Activated CD8-positive, alpha-beta T cell treated with anti-CD3 and anti-CD28 coated beads, Interleukin-2, amount 10 ng/mL, durations not matched to agents 7 days and 5 days (primary cell): ENCODE results near the gene PYDC1. TPM values are rescaled to one million over a fixed set of nuclear protein-coding genes. Genes with fewer than 3 reads are reported as not detected.
A peak's percentile ranks its signal among the peaks of the same experiment; 100 is the strongest.

ENCODE experiments used
- ATAC-seq: fragments of 150-1000 bp; cut with Tn5 transposase; one replicate; pipeline ENCODE4 v1.10.0; 2021; ENCODE audit warnings: moderate library complexity
- CTCF ChIA-PET: fragments of 350-600 bp; sonication (Branson Sonifier 250); formaldehyde crosslinking; loops from one replicate; lab custom pipeline; 2021; ENCODE audit warnings: antibody characterized with exemption; lab: Charles Lee
- POLR2A ChIA-PET: fragments of 350-600 bp; sonication (Branson Sonifier 250); formaldehyde crosslinking; loops from one replicate; lab custom pipeline; 2021; ENCODE audit warnings: antibody characterized with exemption; lab: Charles Lee
- DNase-seq: peaks from one replicate; pipeline ENCODE4 v3.0.0-alpha.2; 2020
- H3K27ac Mint-ChIP-seq: one replicate; pipeline ENCODE4 v1.8.0; 2021; ENCODE audit warnings: mild to moderate bottlenecking, mixed read lengths
- H3K27me3 Mint-ChIP-seq: one replicate; pipeline ENCODE4 v1.8.0; 2021; ENCODE audit warnings: low read depth, mixed read lengths
- H3K36me3 Mint-ChIP-seq: one replicate; pipeline ENCODE4 v1.8.0; 2021; ENCODE audit warnings: low read depth, mixed read lengths
- H3K4me1 Mint-ChIP-seq: one replicate; pipeline ENCODE4 v1.8.0; 2021; ENCODE audit warnings: low read depth, mixed read lengths
- H3K4me3 Mint-ChIP-seq: one replicate; pipeline ENCODE4 v1.8.0; 2021; ENCODE audit warnings: mild to moderate bottlenecking, mixed read lengths
- H3K9me3 Mint-ChIP-seq: one replicate; pipeline ENCODE4 v1.8.0; 2022; ENCODE audit warnings: mixed read lengths; ENCODE audit not compliant: insufficient read depth
- total RNA-seq, 2 experiments: library from RNA; stranded (reverse); gene quantifications; one replicate each; pipeline ENCODE4 v1.2.3, GENCODE V29; 2021

The PYDC1 gene
- total RNA-seq, 2 experiments from 2014 or later, result not detected

- ATAC-seq (no peak), DNase-seq (no peak)
- peaks cover 19% of the 10 kb centered on the region for H3K4me1 Mint-ChIP-seq
- no peaks in the 10 kb centered on the region for H3K9me3 Mint-ChIP-seq
- no peak overlapping the region for H3K4me3 Mint-ChIP-seq
- ChIA-PET POLR2A (no interaction called here), CTCF (interaction anchor here (1.3 kb wide), 2 partner anchors 114 to 163 kb away, joined by 3 read pairs; no protein-coding TSS in a partner anchor)
- H3K27me3 Mint-ChIP-seq, result peaks cover 47% of the 10 kb centered on the region
- no peaks in the 10 kb centered on the region for H3K36me3 Mint-ChIP-seq
- no peak overlapping the region for H3K27ac Mint-ChIP-seq
Observed at GRCh38 chr16:31219154-31219741, 2.3 kb upstream of the PYDC1 start.

- DNase-seq, result no peak
- H3K27ac Mint-ChIP-seq, result no peak overlapping the region
- ChIA-PET POLR2A (no interaction called here), CTCF (interaction anchor here (0.8 to 1.2 kb wide), 5 partner anchors 14 to 232 kb away, joined by 3 to 5 read pairs (median 4); partner anchors contain the start of genes HSD3B7, PYCARD and ZNF843)
- no peaks in the 10 kb centered on the region for H3K36me3 Mint-ChIP-seq
- H3K9me3 Mint-ChIP-seq, result no peaks in the 10 kb centered on the region
- H3K27me3 Mint-ChIP-seq, result peaks cover 60% of the 10 kb centered on the region
- ATAC-seq, result no peak
- no peak overlapping the region for H3K4me3 Mint-ChIP-seq
- peaks cover 19% of the 10 kb centered on the region for H3K4me1 Mint-ChIP-seq
Observed at GRCh38 chr16:31217136-31217530, 198 bp upstream of the PYDC1 start.

GRCh38 chr16:31215287-31216162 is 1.4 kb downstream of the PYDC1 start:
- ATAC-seq, result peak; percentile 50
- H3K4me1 Mint-ChIP-seq, result peaks cover 27% of the 10 kb centered on the region
- H3K9me3 Mint-ChIP-seq, result no peaks in the 10 kb centered on the region
- POLR2A ChIA-PET, result interaction anchor here (0.9 to 4.7 kb wide), 4 partner anchors 14 to 36 kb away, joined by 3 to 23 read pairs (median 5); partner anchors contain the start of genes FUS and PYCARD
- H3K4me3 Mint-ChIP-seq, result peak overlapping the region; percentile 53
- CTCF ChIA-PET, result interaction anchor here (0.7 to 1.4 kb wide), 4 partner anchors 12 to 245 kb away, joined by 4 read pairs; partner anchors contain the start of genes HSD3B7 and PYCARD
- H3K27me3 Mint-ChIP-seq, result peaks cover 52% of the 10 kb centered on the region
- DNase-seq, result no peak
- H3K27ac Mint-ChIP-seq, result no peak overlapping the region
- no peaks in the 10 kb centered on the region for H3K36me3 Mint-ChIP-seq

GRCh38 chr16:31214708-31215286 is 2.1 kb downstream of the PYDC1 start:
- POLR2A ChIA-PET, result interaction anchor here (0.6 to 4.7 kb wide), 6 partner anchors 11 to 35 kb away, joined by 3 to 23 read pairs (median 4); partner anchors contain the start of genes FUS and PYCARD
- H3K36me3 Mint-ChIP-seq, result no peaks in the 10 kb centered on the region
- DNase-seq (no peak), ATAC-seq (peak; percentile 19)
- H3K27ac Mint-ChIP-seq, result no peak overlapping the region
- H3K4me3 Mint-ChIP-seq, result no peak overlapping the region
- H3K9me3 Mint-ChIP-seq, result no peaks in the 10 kb centered on the region
- CTCF ChIA-PET, result no interaction called here
- peaks cover 31% of the 10 kb centered on the region for H3K4me1 Mint-ChIP-seq
- H3K27me3 Mint-ChIP-seq, result peaks cover 49% of the 10 kb centered on the region

- Mint-ChIP-seq H3K36me3 (no peaks in the 10 kb centered on the region), H3K27me3 (peaks cover 49% of the 10 kb centered on the region), H3K9me3 (no peaks in the 10 kb centered on the region), H3K27ac (no peak within 1 kb of the TSS), H3K4me1 (peaks cover 31% of the 10 kb centered on the region), H3K4me3 (no peak within 1 kb of the TSS)
- DNase-seq, result no peak
- ATAC-seq, result no peak
- ChIA-PET POLR2A (interaction anchor here (0.6 to 4.7 kb wide), 4 partner anchors 11 to 35 kb away, joined by 3 to 23 read pairs (median 3); partner anchors contain the start of genes FUS and PYCARD), CTCF (no interaction called here)
Observed at GRCh38 chr16:31213877-31214707, 2.8 kb downstream of the PYDC1 start, which contains the start of gene TRIM72. TSS of gene TRIM72 (plus strand) at chr16:31214119. CDS start at chr16:31214739, 620 bp downstream.

GRCh38 chr16:31213342-31213741 is 3.6 kb downstream of the PYDC1 start:
- POLR2A ChIA-PET, result interaction anchor here (1.1 to 4.7 kb wide), 2 partner anchors 12 to 34 kb away, joined by 3 to 23 read pairs; partner anchors contain the start of genes FUS and PYCARD
- no peaks in the 10 kb centered on the region for H3K36me3 Mint-ChIP-seq
- H3K4me1 Mint-ChIP-seq, result peaks cover 31% of the 10 kb centered on the region
- H3K4me3 Mint-ChIP-seq, result no peak overlapping the region
- ATAC-seq (no peak), DNase-seq (no peak)
- H3K9me3 Mint-ChIP-seq, result no peaks in the 10 kb centered on the region
- peaks cover 43% of the 10 kb centered on the region for H3K27me3 Mint-ChIP-seq
- H3K27ac Mint-ChIP-seq, result no peak overlapping the region
- CTCF ChIA-PET, result interaction anchor here (2.5 kb wide), 1 partner anchor 11 kb away, joined by 11 read pairs; the partner anchor contains the start of gene PYCARD

GRCh38 chr16:31206776-31207175 is 10.2 kb downstream of the PYDC1 start:
- Mint-ChIP-seq H3K27ac (no peak overlapping the region), H3K4me1 (peaks cover 35% of the 10 kb centered on the region), H3K9me3 (no peaks in the 10 kb centered on the region), H3K27me3 (peaks cover 3% of the 10 kb centered on the region), H3K4me3 (no peak overlapping the region), H3K36me3 (no peaks in the 10 kb centered on the region)
- CTCF ChIA-PET, result interaction anchor here (1.1 to 1.6 kb wide), 3 partner anchors 9 to 249 kb away, joined by 4 read pairs; no protein-coding TSS in a partner anchor
- POLR2A ChIA-PET, result no interaction called here
- no peak for DNase-seq
- no peak for ATAC-seq

GRCh38 chr16:31204871-31205666 is 11.9 kb downstream of the PYDC1 start:
- CTCF ChIA-PET, result interaction anchor here (0.7 to 4.9 kb wide), 2 partner anchors 238 to 256 kb away, joined by 3 to 42 read pairs; partner anchors contain the start of gene ZNF843
- POLR2A ChIA-PET, result no interaction called here
- no peak overlapping the region for H3K4me3 Mint-ChIP-seq
- H3K4me1 Mint-ChIP-seq, result peaks cover 43% of the 10 kb centered on the region
- no peak for ATAC-seq
- no peak for DNase-seq
- peaks cover 11% of the 10 kb centered on the region for H3K36me3 Mint-ChIP-seq
- H3K27me3 Mint-ChIP-seq, result no peaks in the 10 kb centered on the region
- no peak overlapping the region for H3K27ac Mint-ChIP-seq
- no peaks in the 10 kb centered on the region for H3K9me3 Mint-ChIP-seq

- H3K9me3 Mint-ChIP-seq, result no peaks in the 10 kb centered on the region
- peaks cover 28% of the 10 kb centered on the region for H3K36me3 Mint-ChIP-seq
- ChIA-PET CTCF (interaction anchor here (0.6 to 4.9 kb wide), 14 partner anchors 10 to 666 kb away, joined by 3 to 42 read pairs (median 4); partner anchors contain the start of genes ARMC5, PYDC1 and ZNF843), POLR2A (interaction anchor here (1.1 to 7.1 kb wide), 10 partner anchors 7 to 670 kb away, joined by 3 to 87 read pairs (median 8); partner anchors contain the start of genes FUS, TRIM72, ZNF267 and ZNF843)
- ATAC-seq (peak; percentile 37), DNase-seq (peak; percentile 58)
- H3K27me3 Mint-ChIP-seq, result no peaks in the 10 kb centered on the region
- peak within 1 kb of the TSS; percentile 89 for H3K4me3 Mint-ChIP-seq
- H3K27ac Mint-ChIP-seq, result peak within 1 kb of the TSS; percentile 64
- H3K4me1 Mint-ChIP-seq, result peaks cover 62% of the 10 kb centered on the region
Observed at GRCh38 chr16:31202414-31203375, 14.2 kb downstream of the PYDC1 start, which contains the start of gene PYCARD. TSS of gene PYCARD (minus strand) at chr16:31202760. CDS start at chr16:31202690, 70 bp downstream.
